GM18508 (cell line): ENCODE measurements around the gene GAL3ST1.
"Not testable (repeated sequence)": the region's sequence is repeated elsewhere in the genome, so short reads cannot be mapped to it uniquely, and the experiment has no call there.

Experiments
- ATAC-seq: cut with Tn5 transposase; IDR thresholded peaks from one replicate; pipeline ENCODE4 v1.9.1; 2021; ENCODE audit warnings: moderate number of reproducible peaks; ENCODE audit not compliant: insufficient read depth, unreplicated experiment

GAL3ST1 gene

GRCh38 chr22:30541511-30541910, 33.0 kb downstream of the GAL3ST1 start:
- ATAC-seq: not testable (repeated sequence)

- ATAC-seq: no peak
These were observed 35.1 kb downstream of the GAL3ST1 start for GRCh38 chr22:30539368-30539767.

DNA sequence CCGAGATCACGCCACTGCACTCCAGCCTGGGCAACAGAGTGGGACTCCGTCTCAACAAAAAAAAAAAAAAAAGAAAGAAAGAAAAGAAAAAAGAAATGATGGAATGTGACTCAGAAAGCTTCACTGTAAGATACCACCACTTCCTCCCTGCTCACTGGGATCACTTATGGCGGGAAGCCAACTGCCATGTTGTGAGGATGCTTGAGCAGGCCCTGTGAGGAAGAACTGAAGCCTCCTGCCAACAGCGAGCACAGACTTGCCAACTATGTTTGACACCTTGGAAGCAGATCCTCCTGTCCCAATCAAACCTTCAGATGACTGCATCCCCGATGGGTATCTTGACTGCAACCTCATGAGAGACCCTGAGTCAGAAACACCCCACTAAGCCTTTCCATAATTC, 36.2 kb downstream of the GAL3ST1 start:
- no peak for ATAC-seq

GRCh38 chr22:30537083-30537731, 37.3 kb downstream of the GAL3ST1 start:
- ATAC-seq: no peak

DNA sequence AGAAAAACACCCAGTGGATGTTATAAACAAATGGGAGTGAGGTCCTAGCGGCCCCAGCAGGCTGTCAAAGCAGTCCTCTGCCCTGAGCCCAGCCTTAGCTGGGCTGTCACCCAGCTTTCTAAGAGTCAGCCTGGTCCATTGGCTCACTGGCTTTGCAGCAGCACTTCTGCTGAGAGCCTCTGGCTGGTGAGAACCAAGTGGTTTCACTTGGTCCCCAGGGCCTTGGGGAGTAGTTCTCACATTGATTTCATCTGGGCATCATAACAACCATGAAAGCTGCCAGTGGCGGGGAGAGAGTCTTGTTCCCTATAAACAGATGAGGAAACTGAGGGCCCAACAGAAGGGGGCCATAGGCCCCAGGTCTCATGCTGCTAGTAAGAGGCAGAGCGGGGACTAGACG, 39.3 kb downstream of the GAL3ST1 start:
- ATAC-seq: no peak

DNA sequence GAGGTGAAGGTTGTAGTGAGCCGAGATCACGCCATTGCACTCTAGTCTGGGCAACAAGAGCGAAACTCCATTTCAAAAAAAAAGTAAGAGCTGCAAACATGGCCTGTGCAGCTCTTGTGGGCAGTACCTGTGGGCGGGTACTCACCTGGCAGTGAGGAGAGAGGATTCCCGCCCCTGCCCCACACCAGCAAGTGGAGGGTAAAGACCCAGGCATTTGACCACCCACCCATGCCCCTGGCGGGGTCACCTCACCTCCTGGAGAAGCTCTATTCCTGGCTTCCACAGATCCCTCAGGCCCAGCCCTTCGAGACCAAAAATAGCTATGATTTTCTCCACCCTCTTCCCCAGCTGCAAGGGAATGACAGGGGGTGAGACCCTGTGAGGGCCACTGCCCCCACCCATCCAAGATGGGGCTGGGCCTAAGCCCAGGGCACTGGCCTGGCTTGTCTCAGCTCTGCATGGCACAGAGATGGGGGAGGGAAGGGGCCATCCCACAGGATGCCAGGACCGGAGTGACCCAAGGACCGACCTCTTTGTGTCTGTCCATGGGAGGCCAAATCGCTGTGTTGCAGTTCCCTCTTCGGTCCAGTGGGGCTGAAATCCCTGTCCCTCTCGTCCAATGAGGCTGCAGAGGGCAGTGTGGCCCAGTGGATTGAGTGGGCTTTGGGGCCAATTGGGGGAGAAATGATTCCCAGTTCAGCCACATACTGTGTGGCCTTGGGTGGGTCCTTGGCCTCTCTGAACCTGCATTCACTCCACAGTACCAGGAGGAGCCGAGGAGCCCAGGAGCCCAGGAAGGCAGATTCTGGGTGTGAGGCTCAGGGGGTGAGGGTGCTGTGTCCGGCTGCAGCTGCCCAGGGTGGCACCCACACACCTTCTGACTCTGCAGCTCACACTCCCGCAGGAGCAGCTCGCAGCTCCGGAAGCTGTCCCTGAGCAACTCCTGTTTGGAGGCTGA, 42.5 kb downstream of the GAL3ST1 start:
- no peak for ATAC-seq

- ATAC-seq: no peak
These were observed 47.8 kb downstream of the GAL3ST1 start for GRCh38 chr22:30526656-30527055.

DNA sequence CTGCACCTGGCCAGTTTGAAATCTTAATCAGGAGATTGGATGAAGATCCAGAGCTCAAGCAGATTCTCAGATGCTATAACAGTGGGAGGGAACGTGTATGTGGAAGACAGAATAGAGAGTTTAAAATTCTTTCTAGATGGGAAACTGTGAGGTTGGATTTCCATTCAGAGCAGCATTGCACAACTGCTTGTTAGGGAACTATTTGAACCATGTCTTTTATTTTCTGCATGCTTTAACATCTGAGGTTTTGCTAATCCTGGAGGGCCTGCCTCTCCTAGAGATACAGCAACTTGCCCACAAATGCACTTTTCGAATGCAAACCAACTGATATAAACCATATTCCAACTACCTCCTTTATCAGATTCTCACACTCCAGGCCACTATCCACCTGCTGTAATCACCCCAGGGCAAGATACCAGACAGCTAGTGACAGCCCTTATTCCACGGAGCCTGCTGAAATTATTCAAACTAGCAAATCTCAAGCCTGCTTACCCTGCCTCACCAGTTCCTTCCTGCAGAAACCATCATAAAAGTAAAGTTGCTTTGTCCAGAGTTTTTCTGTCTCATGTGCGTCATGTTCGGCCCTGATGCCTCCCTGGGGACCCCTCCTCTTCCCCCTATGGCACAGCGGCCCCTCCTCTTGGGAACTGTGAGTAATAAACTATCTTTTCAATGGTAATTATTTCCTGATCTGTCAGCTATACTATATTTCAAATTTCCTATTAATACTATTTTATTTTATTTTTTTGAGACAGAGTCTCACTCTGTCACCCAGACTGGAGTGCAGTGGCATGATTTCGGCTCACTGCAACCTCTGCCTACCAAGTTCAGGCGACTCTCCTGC, 50.6 kb downstream of the GAL3ST1 start:
- ATAC-seq: no peak

DNA sequence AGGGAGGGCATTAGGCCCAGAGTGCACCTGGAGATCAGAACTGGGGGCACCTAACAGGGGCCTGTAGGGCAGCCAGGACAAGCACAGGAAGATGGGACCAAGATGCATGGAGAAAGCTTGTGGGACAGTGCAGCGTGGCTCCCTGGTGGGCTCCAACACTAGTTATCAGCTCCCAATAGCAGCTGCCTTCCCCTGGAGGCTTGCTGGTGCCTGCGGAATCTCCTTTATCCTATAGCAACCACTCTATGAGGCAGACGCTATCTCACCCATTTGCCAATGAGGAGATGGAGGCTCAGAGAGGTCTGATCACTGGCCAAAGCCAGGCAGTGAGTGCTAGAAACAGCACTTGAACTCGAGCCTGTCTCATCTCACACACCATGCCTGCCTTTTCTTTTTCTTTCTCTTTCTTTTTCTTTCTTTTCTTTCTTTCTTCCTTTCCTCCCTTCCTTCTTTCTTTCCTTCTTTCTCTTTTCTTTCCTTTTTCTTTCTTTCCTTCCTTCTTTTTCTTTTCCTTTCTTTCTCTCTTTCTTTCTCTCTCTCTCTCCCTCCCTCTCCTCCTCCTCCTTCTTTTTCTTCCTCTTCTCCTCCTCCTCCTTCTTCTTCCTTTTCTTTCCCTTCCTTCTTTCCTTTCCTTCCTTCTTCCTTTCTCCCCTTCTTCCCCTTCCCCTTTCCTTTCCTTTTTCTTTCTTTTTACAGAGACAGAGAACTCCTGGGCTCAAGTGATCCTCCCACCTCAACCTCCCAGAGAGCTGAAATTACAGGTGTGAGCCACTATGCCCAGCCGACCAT, 52.9 kb downstream of the GAL3ST1 start:
- ATAC-seq: no peak

DNA sequence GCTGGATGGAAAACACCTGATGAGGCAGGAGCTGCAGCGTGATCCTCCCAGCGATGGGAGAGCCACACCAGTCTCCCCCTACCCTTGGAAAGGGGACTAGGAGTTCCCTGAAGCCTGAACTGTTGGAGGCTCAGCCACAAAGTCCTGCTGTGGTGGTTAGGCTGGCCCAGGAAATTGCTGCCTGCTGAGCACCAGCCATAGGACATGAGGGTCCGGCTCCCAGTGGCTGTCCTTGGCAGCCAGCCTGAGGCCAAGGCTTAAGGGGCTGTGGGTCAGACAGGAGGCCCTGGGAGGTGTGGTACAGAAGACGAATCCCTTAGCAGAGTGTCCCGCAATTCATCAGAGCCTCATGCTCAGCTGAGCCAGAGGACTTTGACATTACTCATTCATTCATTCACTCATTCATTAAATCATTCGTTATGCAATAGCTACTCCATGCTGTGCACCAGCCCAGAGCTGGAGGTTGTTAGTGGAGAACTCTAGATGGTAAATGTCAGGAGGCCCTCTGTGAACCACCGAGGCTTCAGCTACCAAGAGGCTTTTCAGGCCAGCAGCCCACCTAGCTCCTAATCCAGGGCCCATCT, 54.5 kb downstream of the GAL3ST1 start:
- no peak for ATAC-seq

- ATAC-seq: no peak
These were observed 57.7 kb downstream of the GAL3ST1 start for GRCh38 chr22:30516731-30517130.

DNA sequence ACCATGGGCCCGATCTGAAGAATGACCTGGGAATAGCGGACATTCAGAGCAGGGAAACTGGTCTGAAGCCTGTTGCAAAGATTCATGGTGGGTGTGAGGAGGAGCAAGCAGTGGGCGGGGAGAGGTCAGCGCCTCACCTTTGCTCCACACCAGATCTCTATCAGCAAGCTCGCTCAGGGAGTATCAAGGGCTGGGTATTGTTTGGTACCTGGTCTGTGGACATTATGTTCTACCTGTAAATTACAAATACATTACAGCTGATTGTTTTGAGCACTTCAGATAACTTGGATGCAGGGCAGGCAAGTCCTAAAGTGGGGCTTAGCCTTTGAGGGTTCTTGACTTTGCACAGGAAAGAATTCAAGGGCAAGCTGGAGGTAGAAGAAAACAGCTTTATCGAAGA, 58.2 kb downstream of the GAL3ST1 start:
- no peak for ATAC-seq

GRCh38 chr22:30514252-30514651, 60.2 kb downstream of the GAL3ST1 start:
- no peak for ATAC-seq

DNA sequence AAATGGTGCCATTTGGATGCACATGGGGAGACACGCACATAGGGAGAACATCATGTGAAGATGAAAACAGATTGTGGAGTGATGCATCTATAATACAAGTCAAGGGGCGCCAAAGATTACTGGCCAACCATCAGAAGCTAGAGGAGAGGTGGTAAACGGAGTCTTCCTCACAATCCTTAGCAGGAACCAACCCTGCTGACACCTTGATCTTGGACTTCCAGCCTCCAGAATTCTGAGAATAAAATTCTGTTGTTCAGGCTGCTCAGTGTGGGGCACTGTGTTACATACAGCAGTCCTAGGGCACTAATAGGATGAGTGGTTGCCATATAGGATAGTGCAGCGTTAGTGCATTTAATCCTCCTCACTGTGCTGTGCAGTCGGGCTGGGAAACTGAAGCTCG, 61.0 kb downstream of the GAL3ST1 start:
- no peak for ATAC-seq

DNA sequence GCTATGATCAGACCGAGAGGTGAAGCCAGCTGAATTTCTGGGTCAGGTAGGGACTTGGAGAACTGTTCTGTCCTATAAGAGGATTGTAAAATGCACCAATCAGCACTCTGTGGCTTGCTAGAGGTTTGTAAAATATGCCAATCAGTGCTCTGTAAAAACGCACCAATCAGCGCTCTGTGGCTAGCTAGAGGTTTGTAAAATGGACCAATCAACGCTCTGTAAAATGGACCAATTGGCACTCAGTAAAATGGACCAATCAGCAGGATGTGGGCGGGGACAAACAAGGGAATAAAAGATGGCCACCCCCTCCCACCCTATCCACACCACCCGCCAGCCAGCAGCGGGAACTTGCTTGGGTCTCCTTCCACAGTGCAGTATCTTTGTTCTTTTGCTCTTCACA, 62.6 kb downstream of the GAL3ST1 start:
- no peak for ATAC-seq

GRCh38 chr22:30511109-30511508, 63.4 kb downstream of the GAL3ST1 start:
- ATAC-seq: no peak

- ATAC-seq: no peak
These were observed 66.2 kb downstream of the GAL3ST1 start for GRCh38 chr22:30508216-30508615.

DNA sequence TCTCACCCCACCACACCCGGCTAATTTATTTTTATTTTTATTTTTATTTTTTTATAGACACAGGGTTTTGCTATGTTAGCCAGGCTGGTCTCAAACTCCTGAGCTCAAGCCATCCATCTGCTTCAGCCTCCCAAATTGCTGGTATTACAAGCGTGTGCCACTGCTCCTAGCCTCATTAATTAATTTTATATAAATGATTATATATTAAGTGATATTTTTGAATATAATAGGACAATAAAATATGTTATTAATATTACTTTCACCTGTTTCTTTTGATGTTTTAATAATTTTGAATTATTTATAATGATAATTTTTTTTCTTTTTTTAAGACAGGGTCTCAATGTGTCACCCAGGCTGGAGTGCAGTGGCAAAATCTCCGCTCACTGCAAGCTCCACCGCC, 66.8 kb downstream of the GAL3ST1 start:
- no peak for ATAC-seq

- no peak for ATAC-seq
These were observed 67.9 kb downstream of the GAL3ST1 start for GRCh38 chr22:30506507-30506968.
